Measurements from ENCODE around the gene MTX1.

GRCh38 chr1:155167166-155168104 lies 41.1 kb upstream of the MTX1 start:
- peak; percentile 86 to 91 (median 86) for TF ChIP-seq CTCF (IDR thresholded peaks at IDR 0.05)
- TF ChIP-seq POLR2A (IDR thresholded peaks at IDR 0.05) = no peak
